Dermis microvascular lymphatic vessel endothelial cell (primary cell): ENCODE measurements around the gene GPR119. TPM values are rescaled to one million over a fixed set of nuclear protein-coding genes. Genes with fewer than 3 reads are reported as not detected.
"Not testable (repeated sequence)": the region's sequence is repeated elsewhere in the genome, so short reads cannot be mapped to it uniquely, and the experiment has no call there.

Experiments
- DNase-seq, 2 donors: peaks; one replicate each; pipeline versions ENCODE4 v3.0.0 to v3.0.0-alpha.2; 2010; ENCODE audit warnings: low read depth in 2 of 2
- total RNA-seq: library from RNA; depleted of rRNA; stranded (reverse); fragments of >200 nt; gene quantifications from 2 replicates; pipeline ENCODE4 v1.2.1, GENCODE V29; 2014

GPR119 gene
- total RNA-seq, 1 donor from 2014 or later: not detected

GRCh38 chrX:130339408-130340222 is 45.9 kb downstream of the GPR119 start, which contains the start of gene SLC25A14:
Gene SLC25A14, plus strand, starts transcription at chrX:130339919. Its CDS starts 360 bp downstream, at chrX:130340279.
- DNase-seq: peak; percentile 71 to 77

GRCh38 chrX:130338869-130339268 is 46.6 kb downstream of the GPR119 start:
- DNase-seq: not testable (repeated sequence)

GRCh38 chrX:130336531-130336930 is 48.9 kb downstream of the GPR119 start:
- no peak for DNase-seq

Other genes with a start within 250 kb of the GPR119 start
- gene AIFM1, start 219.8 kb downstream of the GPR119 start, total RNA-seq: 11.6 and 16.4 TPM in 2 replicates
- gene RAB33A, start 213.7 kb downstream of the GPR119 start, total RNA-seq: 0.25 and 0.26 TPM in 2 replicates
- 1.5 and 2.3 TPM in 2 replicates for gene ZNF280C, start 116.8 kb downstream of the GPR119 start, total RNA-seq
- 6.4 and 6.8 TPM in 2 replicates for gene SLC25A14, start 45.8 kb downstream of the GPR119 start, total RNA-seq
- gene RBMX2, start 16.3 kb upstream of the GPR119 start, total RNA-seq: 19.6 and 20.4 TPM in 2 replicates